K562 (cell line): ENCODE measurements around the gene EGLN3. TPM values are rescaled to one million over a fixed set of nuclear protein-coding genes. Genes with fewer than 3 reads are reported as not detected.

ENCODE experiments used
- ATAC-seq: fragments of 200-7000 bp; cut with Tn5 transposase; 3 replicates; pipeline ENCODE4 v1.9.1; 2020; ENCODE audit warnings: moderate library complexity
- BruUV-seq: library from RNA; stranded (reverse); fragments of 400-500 nt; replicated peaks from 2 replicates; lab custom pipeline; 2021; lab: Mats Ljungman, UMichigan
- CTCF ChIA-PET: fragments of 300-600 bp; formaldehyde crosslinking; extraction: SDS; loops from one replicate; lab custom pipeline; 2021; ENCODE audit warnings: low intra/inter-chr PET ratio; lab: Yijun Ruan, JAX
- POLR2A ChIA-PET: fragments of 300-600, 350-650 bp; sonication (Branson Sonifier 250); formaldehyde crosslinking; extraction: SDS; loops from one replicate; lab custom pipeline; 2021; ENCODE audit warnings: antibody characterized with exemption, inconsistent platforms; lab: Yijun Ruan, JAX
- DNase-seq, 4 experiments: peaks; one replicate each; pipeline versions ENCODE4 v3.0.0 to v3.0.0-alpha.2; 2011 to 2018; ENCODE audit warnings: low spot score in 3 of 4, mixed read lengths in 3 of 4; ENCODE audit errors: extremely low read depth in 1 of 4
- FAIRE-seq: peaks from 2 replicates; lab custom pipeline; 2011; peaks lifted over from hg19 to GRCh38; lab: Jason Lieb, UNC
- H2AFZ ChIP-seq: 2 replicates; pipeline ENCODE4 v1.6.0; 2011; ENCODE audit warnings: low read depth, low read length, control low read depth, inconsistent platforms
- H3K27ac ChIP-seq: fragments of 200-600 bp; 3 replicates; pipeline ENCODE4 v1.8.0; 2011; ENCODE audit warnings: low read depth, mild to moderate bottlenecking, control low read depth, inconsistent platforms, low read length, moderate library complexity, mixed read lengths; ENCODE audit errors: extremely low read depth
- H3K27me3 ChIP-seq, 2 experiments: fragments of 300-600 bp in 1 of 2; 2 replicates in 1 of 2; 3 replicates in 1 of 2; pipeline versions ENCODE4 v1.6.0 to v1.8.0; 2011; ENCODE audit warnings: inconsistent platforms in 2 of 2, low read length in 2 of 2, mild to moderate bottlenecking in 1 of 2, mixed read lengths in 1 of 2, moderate library complexity in 1 of 2; ENCODE audit not compliant: control insufficient read depth in 2 of 2, insufficient read depth in 2 of 2
- H3K36me3 ChIP-seq: fragments of 300-600 bp; 3 replicates; pipeline ENCODE4 v1.8.0; 2011; ENCODE audit warnings: mild to moderate bottlenecking, low read length, inconsistent platforms; ENCODE audit not compliant: control insufficient read depth, insufficient read depth
- H3K4me1 ChIP-seq, 2 experiments: fragments of 200-600 bp in 1 of 2; replicated peaks in 1 of 2; 2 replicates in 1 of 2; 3 replicates in 1 of 2; pipeline versions ENCODE4 v1.5.1 to v1.8.0; 2011; ENCODE audit warnings: inconsistent platforms in 2 of 2, low read length in 2 of 2, mild to moderate bottlenecking in 1 of 2, mixed read lengths in 1 of 2, moderate library complexity in 1 of 2; ENCODE audit not compliant: control insufficient read depth in 2 of 2, insufficient read depth in 2 of 2
- H3K4me2 ChIP-seq: 2 replicates; pipeline ENCODE4 v1.6.1; 2011; ENCODE audit warnings: low read length, control low read depth, inconsistent platforms, mixed read lengths; ENCODE audit not compliant: insufficient read depth
- H3K4me3 ChIP-seq: fragments of 200-600 bp; sonication (generic), shearing (Covaris generic); 2 replicates; pipeline ENCODE4 v1.5.1; 2016; ENCODE audit warnings: control low read depth, inconsistent platforms
- H3K79me2 ChIP-seq: fragments of 200-600 bp; 3 replicates; pipeline ENCODE4 v1.8.0; 2011; ENCODE audit warnings: low read length, inconsistent platforms; ENCODE audit not compliant: control insufficient read depth, insufficient read depth
- H3K9ac ChIP-seq, 2 experiments: 2 replicates each; pipeline versions ENCODE4 v1.6.0 to v1.6.1; 2011; ENCODE audit warnings: low read depth in 2 of 2, low read length in 2 of 2, control low read depth in 1 of 2, inconsistent platforms in 1 of 2, mild to moderate bottlenecking in 1 of 2, mixed read lengths in 1 of 2; ENCODE audit not compliant: insufficient read depth in 1 of 2
- H3K9me1 ChIP-seq: one replicate; pipeline ENCODE4 v1.6.0; 2011; ENCODE audit warnings: inconsistent platforms, mild to moderate bottlenecking, low read length, moderate library complexity; ENCODE audit not compliant: control insufficient read depth, insufficient read depth
- H3K9me3 ChIP-seq: replicated peaks from 2 replicates; pipeline ENCODE4 v1.5.1; 2011; ENCODE audit warnings: low read depth, low read length, inconsistent platforms; ENCODE audit not compliant: control insufficient read depth, insufficient read depth
- H4K20me1 ChIP-seq: replicated peaks from 2 replicates; pipeline ENCODE4 v1.6.1; 2011; ENCODE audit warnings: low read length, inconsistent platforms, mixed read lengths; ENCODE audit not compliant: control insufficient read depth, insufficient read depth
- E2F1 ChIP-seq: sonication (generic); formaldehyde crosslinking; IDR thresholded peaks from 2 replicates; pipeline ENCODE4 v1.8.1; 2023; ENCODE audit warnings: mild to moderate bottlenecking, missing genetic modification reagents, moderate library complexity
- MBD1 ChIP-seq: fragments of 250-450 bp; sonication (Bioruptor Pico); IDR thresholded peaks from 2 replicates; pipeline ENCODE4 v1.8.0; 2022; ENCODE audit warnings: inconsistent platforms
- SFPQ ChIP-seq: fragments of 200-400 bp; formaldehyde crosslinking; IDR thresholded peaks from 2 replicates; pipeline ENCODE4 v1.6.1; 2017; ENCODE audit warnings: mild to moderate bottlenecking, low read depth, low read length, moderate library complexity
- ZFPM2 ChIP-seq: fragments of 250-450 bp; sonication (Bioruptor Pico); IDR thresholded peaks from 2 replicates; pipeline ENCODE4 v1.5.1; 2022; ENCODE audit warnings: mild to moderate bottlenecking
- WGBS: fragments of 100-300 bp; shearing (Covaris generic); methylation state at CpG from one replicate; pipeline ENCODE4 v1.1.6; 2016; ENCODE audit warnings: low coverage, mixed read lengths; ENCODE audit not compliant: insufficient coverage; ENCODE audit errors: missing lambda C conversion rate; 5-methylcytosine and 5-hydroxymethylcytosine counted together
- in situ Hi-C: fragments of 300-500 bp; cut with MboI; formaldehyde crosslinking; loops from 4 replicates; pipeline ENCODE4 v1.15.0; 2018; ENCODE audit warnings: inconsistent platforms, mixed read lengths
- intact Hi-C: fragments of 100-400 bp; cut with micrococcal nuclease; formaldehyde crosslinking; loops from 2 replicates; pipeline ENCODE4 v1.14.2; 2022
- polyA plus RNA-seq, 8 experiments: library from polyadenylated mRNA; depleted of rRNA in 4 of 8; stranded (reverse) in 5 of 8; unstranded in 3 of 8; fragments of >200 nt; fragmentation: Nextera tagmentation in 2 of 8; fragmentation: Illumina TruSeq in 1 of 8; extraction: Ambion mirVana in 2 of 8; extraction: Trizol in 1 of 8; gene quantifications; 2 replicates each; pipeline versions ENCODE4 v1.2.1 to v1.2.3, GENCODE V29; 2011 to 2014; ENCODE audit warnings: inconsistent platforms in 1 of 8, missing spikeins in 1 of 8
- total RNA-seq, 7 experiments: library from RNA; depleted of rRNA in 6 of 7; stranded (reverse); fragments of >200 nt in 6 of 7; fragmentation: Illumina TruSeq in 2 of 7; extraction: Trizol in 2 of 7; gene quantifications; 2 replicates each; pipeline versions ENCODE4 v1.2.1 to v1.2.3, GENCODE V29; 2011 to 2021; ENCODE audit warnings: low replicate concordance in 1 of 7

Gene EGLN3
- total and polyA plus RNA-seq, 9 of the 15 experiments (the other 6 are each of a cell fraction or from before 2014, with no cell fraction given) = 2.5 to 87.6 (median 5.8) TPM

DNA sequence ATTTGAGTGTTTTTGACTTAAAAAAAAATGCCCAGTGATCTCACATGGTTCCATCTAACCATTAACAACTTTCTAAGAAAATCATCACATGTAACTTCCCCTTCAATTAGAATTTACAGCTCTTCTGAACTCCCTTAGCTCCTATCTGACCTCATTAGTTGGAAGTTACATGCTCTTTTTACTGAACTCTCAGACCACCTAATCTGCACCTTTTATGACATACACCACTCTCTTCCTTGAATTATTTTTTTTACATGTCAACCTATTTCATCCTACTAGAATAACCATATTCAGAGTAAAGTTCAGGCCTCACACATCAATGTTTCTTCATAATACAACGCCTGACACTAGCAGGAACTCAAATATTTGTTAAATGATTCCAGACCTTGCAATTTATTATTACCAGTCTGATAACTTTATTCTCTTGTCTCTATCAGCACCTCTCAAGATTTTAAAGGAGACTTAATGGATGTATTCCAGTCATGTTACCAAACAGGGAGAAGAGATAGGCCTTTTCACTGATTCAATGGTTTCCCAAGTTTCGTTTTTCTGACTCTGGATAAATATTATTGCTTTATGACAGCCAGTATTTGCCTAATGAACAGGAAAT, 21.0 kb downstream of the EGLN3 start:
- Histone ChIP-seq H3K4me2 (no peak overlapping the region), H2AFZ (no peak overlapping the region), H3K27me3 (no peaks in the 10 kb centered on the region), H3K4me1 (peaks cover 0 to 20% of the 10 kb centered on the region in 2 experiments; a peak in 3 of 5 replicates), H3K9me3 (no peaks in the 10 kb centered on the region), H3K36me3 (peaks cover 62% of the 10 kb centered on the region), H3K9me1 (no peaks in the 10 kb centered on the region), H3K79me2 (peaks cover 61% of the 10 kb centered on the region), H3K27ac (no peak overlapping the region), H3K4me3 (no peak overlapping the region), H4K20me1 (peaks cover 6% of the 10 kb centered on the region; the same call in 1 of the 2 replicates), H3K9ac (no peak overlapping the region)
- ATAC-seq (no peak), FAIRE-seq (no peak), DNase-seq (no peak)
- BruUV-seq = no TSS peak
- no peak for TF ChIP-seq SFPQ
- no peak for TF ChIP-seq E2F1 (CRISPR knock-in tag)
- TF ChIP-seq MBD1 = no peak
- TF ChIP-seq ZFPM2 (CRISPR knock-in tag) = no peak
- WGBS = 83% methylated on average over 2 of the region's 2 CpGs
- CTCF ChIA-PET = no interaction called here
- intact Hi-C loops (no loop called here), in situ Hi-C loops (no loop called here)
- POLR2A ChIA-PET = no interaction called here
